GM19463 (cell line): ENCODE data around the gene GBP6.
"Not testable (repeated sequence)": the region's sequence is repeated elsewhere in the genome, so short reads cannot be mapped to it uniquely, and the experiment has no call there.

ENCODE experiments used
- ATAC-seq: cut with Tn5 transposase; IDR thresholded peaks from one replicate; pipeline ENCODE4 v1.9.1; 2021; ENCODE audit warnings: mild to moderate bottlenecking, moderate library complexity; ENCODE audit not compliant: unreplicated experiment

GBP6 gene

DNA sequence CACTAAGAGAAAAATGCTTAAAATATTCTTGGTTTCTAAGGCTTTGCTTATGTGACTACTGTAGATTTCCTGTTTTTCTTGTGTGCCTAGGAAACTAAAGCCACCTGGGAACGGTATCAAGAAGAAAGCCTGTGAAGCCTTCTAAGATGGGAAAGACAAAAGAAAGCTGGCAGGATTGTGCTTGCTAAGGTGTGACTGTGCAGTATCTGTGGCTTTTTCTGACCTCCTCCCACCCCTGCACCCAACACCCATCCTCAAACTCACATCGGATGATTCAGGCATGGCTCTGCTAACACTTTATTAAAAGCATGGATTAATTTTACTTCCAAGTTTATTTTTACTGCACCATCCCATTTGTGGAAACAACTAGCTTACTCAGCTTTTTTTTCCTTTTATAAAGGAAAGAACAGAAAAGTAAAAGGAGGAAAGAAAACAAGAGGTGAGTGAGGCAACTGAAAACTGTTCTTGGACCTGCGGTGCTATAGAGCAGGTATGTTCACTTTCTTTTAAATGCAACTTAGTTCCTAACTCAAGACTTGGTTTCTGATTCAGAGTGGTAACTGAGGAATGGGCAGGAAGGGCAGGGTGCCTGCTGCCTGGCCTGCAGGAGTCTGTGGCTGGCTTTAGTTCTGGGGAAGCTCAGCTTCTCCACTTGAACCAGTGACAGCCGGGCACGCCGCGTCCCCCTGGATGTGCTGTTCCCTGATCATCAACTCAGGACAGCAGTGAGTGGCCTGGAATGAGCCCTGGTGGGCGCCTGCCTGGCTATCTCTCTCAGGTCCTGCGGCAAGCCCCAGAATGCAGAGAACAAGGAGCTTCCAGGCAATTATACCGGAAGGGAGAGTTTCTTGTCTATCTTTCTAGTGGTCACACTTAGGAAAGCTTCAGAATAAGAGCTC lies at the start of gene GBP6:
Gene GBP6, plus strand, starts transcription at position 422 of the 899 bp plus-strand sequence. CDS start 4,493 bp downstream, outside the sequence.
- ATAC-seq = peak; percentile 33

GRCh38 chr1:89322402-89322801 lies 41.5 kb upstream of the GBP6 start:
- ATAC-seq = no peak

- ATAC-seq = no peak
These were observed 32.0 kb upstream of the GBP6 start for GRCh38 chr1:89331890-89332289.

DNA sequence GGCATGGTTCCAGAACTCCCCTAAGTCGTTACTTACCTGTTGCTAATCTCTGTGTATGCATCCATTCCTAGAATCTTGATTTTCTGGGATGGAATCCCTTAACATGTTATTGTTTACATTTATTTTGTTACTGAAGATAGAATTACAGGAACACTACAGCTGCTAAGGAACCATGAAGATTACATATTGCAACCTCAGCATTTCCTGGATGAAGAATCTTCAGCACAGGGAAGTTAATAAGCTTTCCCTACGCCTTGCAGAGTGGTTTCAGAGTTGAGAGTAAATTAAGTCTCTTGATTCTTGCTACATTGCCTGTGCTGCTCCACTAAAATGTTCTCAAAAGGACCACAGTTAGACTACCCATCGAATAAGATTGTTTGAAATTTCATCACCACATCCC lies 31.4 kb upstream of the GBP6 start:
- no peak for ATAC-seq

DNA sequence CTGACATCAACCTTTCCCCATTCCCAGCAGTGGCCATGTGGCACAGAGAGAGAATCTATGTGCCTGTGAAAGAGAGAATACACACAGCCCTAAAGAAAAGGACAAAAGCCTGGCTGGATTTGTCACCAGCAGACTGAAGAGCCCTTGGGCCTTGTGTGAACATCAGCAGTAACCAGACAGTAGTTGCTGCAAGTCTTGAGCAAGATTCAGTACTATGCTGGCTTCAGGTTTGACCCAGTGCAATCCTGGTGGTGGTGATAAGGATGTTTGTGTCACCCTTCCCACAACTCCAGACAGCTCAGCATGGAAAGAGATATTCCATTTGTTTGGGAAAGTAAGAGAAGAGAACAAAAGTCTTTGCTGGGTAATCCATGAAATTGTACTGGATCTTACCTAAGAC lies 28.4 kb upstream of the GBP6 start:
- ATAC-seq = no peak

DNA sequence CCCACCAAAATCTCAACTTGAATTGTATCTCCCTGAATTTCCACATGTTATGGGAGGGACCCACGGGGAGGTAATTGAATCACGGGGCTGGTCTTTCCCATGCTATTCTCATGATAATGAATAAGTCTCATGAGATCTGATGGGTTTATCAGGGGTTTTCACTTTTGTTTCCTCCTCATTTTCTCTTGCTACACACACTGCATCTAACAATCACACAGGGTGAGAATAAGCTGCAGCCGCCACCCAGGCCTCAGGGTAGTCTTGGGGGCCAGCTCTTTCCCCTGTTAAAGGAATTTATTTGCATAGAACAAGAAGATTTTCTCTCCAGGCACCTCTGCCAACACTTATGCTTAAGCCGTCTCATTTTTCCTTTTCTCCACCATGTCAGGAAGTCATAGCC lies 26.0 kb upstream of the GBP6 start:
- ATAC-seq = no peak

GRCh38 chr1:89339039-89339438 lies 24.8 kb upstream of the GBP6 start:
- no peak for ATAC-seq

- not testable (repeated sequence) for ATAC-seq
These were observed 18.4 kb upstream of the GBP6 start for GRCh38 chr1:89345479-89345878.

DNA sequence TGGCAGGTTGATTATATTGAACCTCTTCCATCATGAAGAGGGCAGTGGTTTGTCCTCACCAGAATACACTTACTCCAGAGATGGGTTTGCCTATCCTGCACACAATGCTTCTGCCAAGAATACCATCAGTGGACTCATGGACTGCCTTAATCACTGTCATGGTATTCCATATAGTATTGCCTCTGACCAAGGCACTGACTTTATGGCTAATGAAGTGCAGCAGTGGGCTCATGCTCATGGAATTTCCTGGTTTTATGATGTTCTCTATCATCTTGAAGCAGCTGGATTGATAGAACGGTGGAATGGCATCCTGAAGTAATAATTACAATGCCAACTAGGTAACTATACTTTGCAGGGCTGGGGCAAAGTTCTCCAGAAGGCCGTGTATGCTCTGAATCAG lies 16.6 kb upstream of the GBP6 start:
- no peak for ATAC-seq

GRCh38 chr1:89350298-89350697 lies 13.6 kb upstream of the GBP6 start:
- no peak for ATAC-seq

DNA sequence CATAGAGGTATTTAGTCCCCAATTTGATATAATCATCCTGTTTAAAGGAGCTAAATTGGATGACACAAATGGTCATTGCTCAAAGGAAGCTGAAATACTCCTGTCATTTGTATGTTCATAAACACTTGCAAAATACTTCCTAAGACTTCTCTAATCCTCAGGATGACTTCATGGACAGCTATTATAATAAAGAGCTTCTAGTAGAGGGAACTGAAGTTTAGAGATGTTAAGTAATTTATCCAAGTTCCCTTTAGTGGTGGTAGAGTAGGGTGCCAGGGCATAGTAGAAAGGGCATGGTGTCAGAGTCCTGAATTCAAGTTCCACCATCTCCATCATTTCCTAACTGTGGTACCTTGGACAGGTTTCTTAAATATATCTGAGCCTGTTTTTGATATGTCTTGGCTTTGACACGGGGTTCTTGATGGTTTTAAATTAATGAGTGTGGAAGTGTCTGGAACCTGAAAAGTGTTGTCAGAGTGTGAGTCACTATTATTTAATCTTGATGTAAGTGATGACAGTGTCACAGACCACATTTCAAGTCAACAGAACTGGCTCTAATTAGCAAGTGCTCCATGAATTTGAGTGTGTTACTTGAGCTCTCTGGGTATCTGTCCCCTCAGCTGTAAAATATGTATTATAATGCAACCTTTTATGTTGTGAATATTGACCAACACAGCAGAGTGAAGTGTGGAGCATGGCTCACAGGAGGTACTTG lies 12.1 kb upstream of the GBP6 start:
- ATAC-seq = no peak

- no peak for ATAC-seq
These were observed 11.4 kb upstream of the GBP6 start for GRCh38 chr1:89352421-89352820.

- ATAC-seq = no peak
These were observed 9.7 kb upstream of the GBP6 start for GRCh38 chr1:89354205-89354604.

- no peak for ATAC-seq
These were observed 8.8 kb upstream of the GBP6 start for GRCh38 chr1:89355056-89355455.

- no peak for ATAC-seq
These were observed 7.0 kb upstream of the GBP6 start for GRCh38 chr1:89356658-89357400.

DNA sequence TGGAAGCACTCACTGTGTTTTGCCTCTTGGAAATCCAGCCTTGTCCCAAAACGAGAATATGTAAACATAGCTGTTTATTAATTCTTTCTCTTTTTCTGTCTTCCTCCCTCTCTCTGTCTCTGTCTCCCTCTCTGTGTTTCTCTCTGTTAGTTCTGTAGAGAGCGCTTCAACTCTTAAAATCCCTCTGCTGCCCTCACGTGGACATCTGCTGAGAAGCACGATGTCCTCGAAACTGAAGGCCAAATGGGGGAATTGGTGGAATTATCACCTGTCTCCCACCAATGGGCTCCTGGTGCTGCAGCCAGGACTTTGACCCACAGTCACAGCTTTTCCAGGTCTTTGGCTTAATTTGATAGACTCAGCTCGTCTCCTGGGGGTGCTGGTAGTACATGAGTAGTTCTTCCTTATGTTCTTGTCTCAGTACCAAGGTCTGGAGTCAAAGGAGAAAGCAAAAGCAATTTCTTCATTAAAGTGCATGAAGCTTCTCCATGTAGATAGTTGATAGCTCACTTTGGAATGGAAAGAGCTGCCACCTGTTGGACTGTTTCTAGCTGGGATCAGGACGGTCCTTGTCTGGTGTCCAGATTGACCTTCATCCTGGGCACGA lies 5.5 kb upstream of the GBP6 start:
- ATAC-seq = peak; percentile 56

GRCh38 chr1:89360716-89361115 lies 3.1 kb upstream of the GBP6 start:
- ATAC-seq = no peak

DNA sequence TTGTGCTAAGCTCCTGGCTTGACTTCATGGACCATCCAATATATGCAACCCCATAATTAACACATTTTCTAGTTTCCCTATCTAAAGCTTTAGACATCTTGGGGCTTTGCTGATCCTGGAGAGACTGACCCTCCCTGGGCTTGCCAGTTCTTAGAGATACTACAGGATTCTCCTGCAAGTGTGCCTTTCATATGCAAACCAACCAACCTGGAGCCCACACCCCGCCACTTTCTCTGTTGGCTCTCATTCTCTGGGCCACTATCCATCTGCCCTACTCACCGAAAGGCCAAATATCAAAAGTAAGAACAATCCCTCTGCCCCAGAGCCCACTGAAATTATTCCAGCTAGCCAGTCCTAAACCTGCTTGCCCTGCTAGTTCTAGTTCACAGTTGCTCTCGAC lies 2.2 kb upstream of the GBP6 start:
- no peak for ATAC-seq

- peak; percentile 90 for ATAC-seq
These were observed 663 bp upstream of the GBP6 start for GRCh38 chr1:89363196-89363595.

- ATAC-seq = no peak
These were observed 1.2 kb downstream of the GBP6 start for GRCh38 chr1:89364954-89365550.

GRCh38 chr1:89367221-89367620 lies 3.4 kb downstream of the GBP6 start:
- ATAC-seq = no peak
